ENCODE data around the gene UBE3D.

DNA sequence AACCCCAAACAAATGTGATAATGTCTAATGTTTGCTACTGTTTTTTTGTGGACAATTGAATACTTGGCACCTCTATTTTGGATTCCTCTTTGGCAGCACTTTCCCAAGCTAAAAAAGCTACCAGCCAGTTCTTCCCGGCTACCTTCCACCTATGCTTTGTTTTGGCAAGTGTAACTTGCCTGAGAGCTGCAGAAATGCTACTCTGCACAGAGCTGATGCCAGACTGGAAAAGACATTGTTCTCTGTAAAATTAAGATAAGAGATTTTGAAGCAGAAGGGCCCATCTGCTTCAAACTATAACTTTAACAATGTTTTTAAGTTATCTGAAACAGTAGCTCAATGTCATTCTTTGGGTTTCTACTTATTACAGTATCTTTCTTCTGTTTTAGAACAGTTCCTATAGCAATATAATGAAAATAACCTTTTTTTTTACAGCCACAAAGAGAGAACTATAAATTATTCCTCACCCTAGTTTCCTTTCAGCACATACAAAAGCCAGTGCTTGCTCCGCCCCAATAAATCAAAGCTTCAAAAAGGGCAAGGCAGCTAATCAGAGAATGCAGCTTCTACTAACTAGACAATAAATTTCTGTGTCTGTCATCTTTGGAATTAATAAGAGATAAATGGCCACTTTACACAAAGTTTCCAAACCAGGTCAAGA lies 183.1 kb downstream of the UBE3D start:
- TF ChIP-seq POLR2AphosphoS5 (IDR thresholded peaks at IDR 0.05; ENCODE audit: low read depth), result no peak
- TF ChIP-seq, protein P1, sequence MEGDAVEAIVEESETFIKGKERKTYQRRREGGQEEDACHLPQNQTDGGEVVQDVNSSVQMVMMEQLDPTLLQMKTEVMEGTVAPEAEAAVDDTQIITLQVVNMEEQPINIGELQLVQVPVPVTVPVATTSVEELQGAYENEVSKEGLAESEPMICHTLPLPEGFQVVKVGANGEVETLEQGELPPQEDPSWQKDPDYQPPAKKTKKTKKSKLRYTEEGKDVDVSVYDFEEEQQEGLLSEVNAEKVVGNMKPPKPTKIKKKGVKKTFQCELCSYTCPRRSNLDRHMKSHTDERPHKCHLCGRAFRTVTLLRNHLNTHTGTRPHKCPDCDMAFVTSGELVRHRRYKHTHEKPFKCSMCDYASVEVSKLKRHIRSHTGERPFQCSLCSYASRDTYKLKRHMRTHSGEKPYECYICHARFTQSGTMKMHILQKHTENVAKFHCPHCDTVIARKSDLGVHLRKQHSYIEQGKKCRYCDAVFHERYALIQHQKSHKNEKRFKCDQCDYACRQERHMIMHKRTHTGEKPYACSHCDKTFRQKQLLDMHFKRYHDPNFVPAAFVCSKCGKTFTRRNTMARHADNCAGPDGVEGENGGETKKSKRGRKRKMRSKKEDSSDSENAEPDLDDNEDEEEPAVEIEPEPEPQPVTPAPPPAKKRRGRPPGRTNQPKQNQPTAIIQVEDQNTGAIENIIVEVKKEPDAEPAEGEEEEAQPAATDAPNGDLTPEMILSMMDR (IDR thresholded peaks at IDR 0.05; ENCODE audit: insufficient read depth, low read length), result no peak
- TF ChIP-seq, protein P2, sequence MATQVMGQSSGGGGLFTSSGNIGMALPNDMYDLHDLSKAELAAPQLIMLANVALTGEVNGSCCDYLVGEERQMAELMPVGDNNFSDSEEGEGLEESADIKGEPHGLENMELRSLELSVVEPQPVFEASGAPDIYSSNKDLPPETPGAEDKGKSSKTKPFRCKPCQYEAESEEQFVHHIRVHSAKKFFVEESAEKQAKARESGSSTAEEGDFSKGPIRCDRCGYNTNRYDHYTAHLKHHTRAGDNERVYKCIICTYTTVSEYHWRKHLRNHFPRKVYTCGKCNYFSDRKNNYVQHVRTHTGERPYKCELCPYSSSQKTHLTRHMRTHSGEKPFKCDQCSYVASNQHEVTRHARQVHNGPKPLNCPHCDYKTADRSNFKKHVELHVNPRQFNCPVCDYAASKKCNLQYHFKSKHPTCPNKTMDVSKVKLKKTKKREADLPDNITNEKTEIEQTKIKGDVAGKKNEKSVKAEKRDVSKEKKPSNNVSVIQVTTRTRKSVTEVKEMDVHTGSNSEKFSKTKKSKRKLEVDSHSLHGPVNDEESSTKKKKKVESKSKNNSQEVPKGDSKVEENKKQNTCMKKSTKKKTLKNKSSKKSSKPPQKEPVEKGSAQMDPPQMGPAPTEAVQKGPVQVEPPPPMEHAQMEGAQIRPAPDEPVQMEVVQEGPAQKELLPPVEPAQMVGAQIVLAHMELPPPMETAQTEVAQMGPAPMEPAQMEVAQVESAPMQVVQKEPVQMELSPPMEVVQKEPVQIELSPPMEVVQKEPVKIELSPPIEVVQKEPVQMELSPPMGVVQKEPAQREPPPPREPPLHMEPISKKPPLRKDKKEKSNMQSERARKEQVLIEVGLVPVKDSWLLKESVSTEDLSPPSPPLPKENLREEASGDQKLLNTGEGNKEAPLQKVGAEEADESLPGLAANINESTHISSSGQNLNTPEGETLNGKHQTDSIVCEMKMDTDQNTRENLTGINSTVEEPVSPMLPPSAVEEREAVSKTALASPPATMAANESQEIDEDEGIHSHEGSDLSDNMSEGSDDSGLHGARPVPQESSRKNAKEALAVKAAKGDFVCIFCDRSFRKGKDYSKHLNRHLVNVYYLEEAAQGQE (IDR thresholded peaks at IDR 0.05; ENCODE audit: insufficient replicate concordance, low read depth), result no peak
